DOHH2 (cell line): Measurements from ENCODE around the gene MAPK4.

Source experiments
- CTCF ChIP-seq: fragments of 200-600 bp; sonication (generic); IDR thresholded peaks from one replicate; pipeline ENCODE4 v1.5.1; 2014; ENCODE audit warnings: antibody characterized with exemption, mild to moderate bottlenecking, low read depth, low read length; ENCODE audit not compliant: poor library complexity, severe bottlenecking
- EZH2phosphoT487 ChIP-seq: fragments of 200-600 bp; sonication (generic); IDR thresholded peaks from 2 replicates; pipeline ENCODE4 v1.6.1; 2017; ENCODE audit warnings: borderline replicate concordance, mild to moderate bottlenecking, antibody characterized with exemption, low read length, moderate library complexity, mixed read lengths

GRCh38 chr18:50706651-50707050 lies 146.8 kb downstream of the MAPK4 start:
- TF ChIP-seq CTCF (no peak), EZH2phosphoT487 (no peak)
